ENCODE data around the gene RBM33.
A peak's percentile ranks its signal among the peaks of the same experiment; 100 is the strongest.

Gene RBM33

GRCh38 chr7:155728116-155728515, 83.7 kb downstream of the RBM33 start:
- no peak for ATAC-seq
- peaks cover 33% of the 10 kb centered on the region for H3K36me3 Mint-ChIP-seq
- H3K9me3 Mint-ChIP-seq = no peaks in the 10 kb centered on the region
- peak overlapping the region; percentile 61 for H3K27ac Mint-ChIP-seq
- H3K27me3 Mint-ChIP-seq = no peaks in the 10 kb centered on the region
- peaks cover 73% of the 10 kb centered on the region for H3K4me1 Mint-ChIP-seq
- H3K4me3 Mint-ChIP-seq = no peak overlapping the region

- ATAC-seq = no peak
- Mint-ChIP-seq H3K4me3 (no peak overlapping the region), H3K36me3 (peaks cover 33% of the 10 kb centered on the region), H3K9me3 (no peaks in the 10 kb centered on the region), H3K27ac (peak overlapping the region; percentile 74), H3K27me3 (no peaks in the 10 kb centered on the region), H3K4me1 (peaks cover 68% of the 10 kb centered on the region)
Observed at GRCh38 chr7:155729847-155730246, 85.4 kb downstream of the RBM33 start.

GRCh38 chr7:155731380-155731779, 86.9 kb downstream of the RBM33 start:
- H3K27ac Mint-ChIP-seq = peak overlapping the region; percentile 74
- peaks cover 33% of the 10 kb centered on the region for H3K36me3 Mint-ChIP-seq
- H3K9me3 Mint-ChIP-seq = no peaks in the 10 kb centered on the region
- H3K4me1 Mint-ChIP-seq = peaks cover 70% of the 10 kb centered on the region
- no peak overlapping the region for H3K4me3 Mint-ChIP-seq
- H3K27me3 Mint-ChIP-seq = no peaks in the 10 kb centered on the region
- no peak for ATAC-seq

- ATAC-seq = no peak
- Mint-ChIP-seq H3K4me3 (no peak overlapping the region), H3K27me3 (no peaks in the 10 kb centered on the region), H3K9me3 (no peaks in the 10 kb centered on the region), H3K36me3 (peaks cover 33% of the 10 kb centered on the region), H3K4me1 (peaks cover 70% of the 10 kb centered on the region), H3K27ac (peak overlapping the region; percentile 74)
Observed at GRCh38 chr7:155731871-155732270, 87.4 kb downstream of the RBM33 start.

- Mint-ChIP-seq H3K9me3 (no peaks in the 10 kb centered on the region), H3K36me3 (peaks cover 35% of the 10 kb centered on the region), H3K4me3 (no peak overlapping the region), H3K27me3 (no peaks in the 10 kb centered on the region), H3K4me1 (peaks cover 70% of the 10 kb centered on the region), H3K27ac (peak overlapping the region; percentile 74)
- peak; percentile 63 for ATAC-seq
Observed at GRCh38 chr7:155732286-155732685, 87.8 kb downstream of the RBM33 start.

GRCh38 chr7:155733582-155734444, 89.4 kb downstream of the RBM33 start:
- H3K36me3 Mint-ChIP-seq = peaks cover 37% of the 10 kb centered on the region
- ATAC-seq = no peak
- H3K4me3 Mint-ChIP-seq = no peak overlapping the region
- peak overlapping the region; percentile 74 for H3K27ac Mint-ChIP-seq
- H3K4me1 Mint-ChIP-seq = peaks cover 64% of the 10 kb centered on the region
- no peaks in the 10 kb centered on the region for H3K27me3 Mint-ChIP-seq
- H3K9me3 Mint-ChIP-seq = no peaks in the 10 kb centered on the region

- Mint-ChIP-seq H3K27ac (peak overlapping the region; percentile 74), H3K4me1 (peaks cover 62% of the 10 kb centered on the region), H3K9me3 (no peaks in the 10 kb centered on the region), H3K27me3 (no peaks in the 10 kb centered on the region), H3K36me3 (peaks cover 39% of the 10 kb centered on the region), H3K4me3 (no peak overlapping the region)
- ATAC-seq = no peak
Observed at GRCh38 chr7:155734445-155734809, 90.0 kb downstream of the RBM33 start.

GRCh38 chr7:155735442-155736115, 91.1 kb downstream of the RBM33 start:
- H3K4me1 Mint-ChIP-seq = peaks cover 53% of the 10 kb centered on the region
- peak overlapping the region; percentile 14 for H3K27ac Mint-ChIP-seq
- no peak overlapping the region for H3K4me3 Mint-ChIP-seq
- no peak for ATAC-seq
- peaks cover 39% of the 10 kb centered on the region for H3K36me3 Mint-ChIP-seq
- no peaks in the 10 kb centered on the region for H3K27me3 Mint-ChIP-seq
- no peaks in the 10 kb centered on the region for H3K9me3 Mint-ChIP-seq

- H3K9me3 Mint-ChIP-seq = no peaks in the 10 kb centered on the region
- H3K27me3 Mint-ChIP-seq = no peaks in the 10 kb centered on the region
- peaks cover 45% of the 10 kb centered on the region for H3K4me1 Mint-ChIP-seq
- H3K27ac Mint-ChIP-seq = no peak overlapping the region
- no peak overlapping the region for H3K4me3 Mint-ChIP-seq
- ATAC-seq = no peak
- peaks cover 56% of the 10 kb centered on the region for H3K36me3 Mint-ChIP-seq
Observed at GRCh38 chr7:155737590-155737989, 93.1 kb downstream of the RBM33 start.

GRCh38 chr7:155738104-155738503, 93.6 kb downstream of the RBM33 start:
- H3K4me1 Mint-ChIP-seq = peaks cover 40% of the 10 kb centered on the region
- no peaks in the 10 kb centered on the region for H3K9me3 Mint-ChIP-seq
- no peaks in the 10 kb centered on the region for H3K27me3 Mint-ChIP-seq
- no peak for ATAC-seq
- H3K27ac Mint-ChIP-seq = no peak overlapping the region
- no peak overlapping the region for H3K4me3 Mint-ChIP-seq
- peaks cover 59% of the 10 kb centered on the region for H3K36me3 Mint-ChIP-seq

- no peak overlapping the region for H3K27ac Mint-ChIP-seq
- no peaks in the 10 kb centered on the region for H3K27me3 Mint-ChIP-seq
- no peak overlapping the region for H3K4me3 Mint-ChIP-seq
- ATAC-seq = peak; percentile 49
- H3K36me3 Mint-ChIP-seq = peaks cover 64% of the 10 kb centered on the region
- peaks cover 32% of the 10 kb centered on the region for H3K4me1 Mint-ChIP-seq
- H3K9me3 Mint-ChIP-seq = no peaks in the 10 kb centered on the region
Observed at GRCh38 chr7:155738652-155739537, 94.4 kb downstream of the RBM33 start.

- Mint-ChIP-seq H3K36me3 (peaks cover 66% of the 10 kb centered on the region), H3K9me3 (no peaks in the 10 kb centered on the region), H3K27ac (no peak overlapping the region), H3K4me1 (peaks cover 29% of the 10 kb centered on the region), H3K27me3 (no peaks in the 10 kb centered on the region), H3K4me3 (no peak overlapping the region)
- ATAC-seq = no peak
Observed at GRCh38 chr7:155739538-155740143, 95.2 kb downstream of the RBM33 start.

- no peaks in the 10 kb centered on the region for H3K27me3 Mint-ChIP-seq
- no peak for ATAC-seq
- H3K4me3 Mint-ChIP-seq = no peak overlapping the region
- H3K4me1 Mint-ChIP-seq = peaks cover 21% of the 10 kb centered on the region
- H3K9me3 Mint-ChIP-seq = no peaks in the 10 kb centered on the region
- peaks cover 75% of the 10 kb centered on the region for H3K36me3 Mint-ChIP-seq
- peak overlapping the region; percentile 74 for H3K27ac Mint-ChIP-seq
Observed at GRCh38 chr7:155741082-155741481, 96.6 kb downstream of the RBM33 start.

GRCh38 chr7:155741805-155742204, 97.3 kb downstream of the RBM33 start:
- Mint-ChIP-seq H3K4me1 (peaks cover 18% of the 10 kb centered on the region), H3K9me3 (no peaks in the 10 kb centered on the region), H3K36me3 (peaks cover 80% of the 10 kb centered on the region), H3K27ac (peak overlapping the region; percentile 74), H3K4me3 (no peak overlapping the region), H3K27me3 (no peaks in the 10 kb centered on the region)
- peak; percentile 93 for ATAC-seq

GRCh38 chr7:155743177-155743576, 98.7 kb downstream of the RBM33 start:
- Mint-ChIP-seq H3K36me3 (peaks cover 75% of the 10 kb centered on the region), H3K9me3 (no peaks in the 10 kb centered on the region), H3K27ac (no peak overlapping the region), H3K4me3 (no peak overlapping the region), H3K4me1 (peaks cover 22% of the 10 kb centered on the region), H3K27me3 (no peaks in the 10 kb centered on the region)
- ATAC-seq = no peak
